ENCODE data around the gene EMC6. TPM values are rescaled to one million over a fixed set of nuclear protein-coding genes. Genes with fewer than 3 reads are reported as not detected.

Gene EMC6
- total RNA-seq, result 10.6 TPM

GRCh38 chr17:3668279-3669084 is at the start of gene EMC6, which contains the start of gene TAX1BP3:
Gene EMC6, plus strand, starts transcription at chr17:3668812. Its CDS starts 335 bp downstream, at chr17:3669147.
Gene TAX1BP3, minus strand, starts transcription at chr17:3668578. Its CDS starts 52 bp downstream, at chr17:3668526.

GRCh38 chr17:3636154-3636907 is 32.3 kb upstream of the EMC6 start, which contains the start of the genes CTNS and SHPK:
Gene CTNS, plus strand, starts transcription at chr17:3636760. Its CDS starts 3,447 bp downstream, at chr17:3640207.
Gene SHPK, minus strand, starts transcription at chr17:3636250. Its CDS starts 31 bp downstream, at chr17:3636219.

GRCh38 chr17:3695723-3696411 is 27.3 kb downstream of the EMC6 start, which contains the start of gene P2RX5:
Gene P2RX5, minus strand, starts transcription at chr17:3696155. Its CDS starts 150 bp downstream, at chr17:3696005.

Other genes starting within 250 kb of the EMC6 start
- not detected for gene OR1E2, start 235.0 kb upstream of the EMC6 start, total RNA-seq
- 1.3 TPM for gene SPATA22, start 197.0 kb upstream of the EMC6 start, total RNA-seq
- gene ASPA, start 192.8 kb upstream of the EMC6 start, total RNA-seq, result 1.3 TPM
- 0.94 TPM for gene TRPV3, start 111.0 kb upstream of the EMC6 start, total RNA-seq
- 10.6 TPM for gene TRPV1, start 59.4 kb upstream of the EMC6 start, total RNA-seq
- gene SHPK, start 32.6 kb upstream of the EMC6 start, total RNA-seq, result 23.5 TPM
- gene CTNS, start 32.1 kb upstream of the EMC6 start, total RNA-seq, result 8.5 TPM
- gene TAX1BP3, start 234 bp upstream of the EMC6 start, total RNA-seq, result 31.3 TPM
- gene P2RX5, start 27.3 kb downstream of the EMC6 start, total RNA-seq, result 6.9 TPM
- gene HASPIN, start 55.1 kb downstream of the EMC6 start, total RNA-seq, result 1.3 TPM
- gene ITGAE, start 132.4 kb downstream of the EMC6 start, total RNA-seq, result 11.6 TPM
- gene NCBP3, start 177.4 kb downstream of the EMC6 start, total RNA-seq, result 60.7 TPM
- gene CAMKK1, start 224.2 kb downstream of the EMC6 start, total RNA-seq, result 15.0 TPM
- gene P2RX1, start 247.7 kb downstream of the EMC6 start, total RNA-seq, result 0.31 TPM